Bone marrow (tissue), 2 donors: ENCODE measurements around the gene PGGT1B.

Experiments used
- DNase-seq, 2 donors: peaks; one replicate each; lab custom pipeline; 2025; lab: John Stamatoyannopoulos, UW

The PGGT1B gene

DNA sequence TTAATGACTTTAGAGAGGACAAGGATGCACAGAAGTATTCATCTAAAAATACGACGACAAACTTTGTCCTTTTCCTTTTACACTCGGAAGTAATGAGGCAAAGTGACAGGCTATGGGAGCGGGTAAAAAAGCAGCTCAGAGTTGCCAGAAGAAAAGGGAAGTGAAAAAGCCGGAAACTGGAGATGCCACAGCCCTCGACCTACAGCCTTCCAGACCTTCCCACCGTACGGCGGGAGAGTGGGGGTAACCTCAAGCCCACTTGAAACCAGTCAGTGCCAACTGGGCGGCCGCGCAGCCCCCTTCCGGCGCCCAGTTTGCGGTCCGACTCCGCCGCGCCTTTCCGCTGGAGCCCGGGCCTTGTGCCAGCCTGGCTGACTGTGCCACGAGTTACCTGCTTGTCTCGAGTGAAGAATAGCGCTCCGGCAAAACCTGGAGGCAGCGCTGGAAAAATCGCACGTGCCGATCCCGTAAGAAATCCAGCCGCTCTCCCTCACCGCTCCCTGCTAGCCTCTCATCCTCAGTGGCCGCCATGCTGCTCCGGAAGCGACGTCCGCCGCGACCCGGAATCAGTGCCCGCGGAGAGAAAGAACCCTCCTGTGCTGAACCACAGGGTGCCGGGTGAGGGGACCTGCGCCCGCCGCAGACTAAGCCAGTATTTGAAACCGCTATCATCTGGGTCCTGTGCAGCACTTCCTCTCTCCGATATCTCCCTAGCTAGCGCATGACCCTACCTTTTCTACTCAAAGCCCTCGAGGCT is at the start of gene PGGT1B:
TSS of gene PGGT1B (minus strand) at position 557 of the 757 bp plus-strand sequence. CDS start at position 531, 26 bp downstream.
- DNase-seq = peak; percentile 66 to 68

DNA sequence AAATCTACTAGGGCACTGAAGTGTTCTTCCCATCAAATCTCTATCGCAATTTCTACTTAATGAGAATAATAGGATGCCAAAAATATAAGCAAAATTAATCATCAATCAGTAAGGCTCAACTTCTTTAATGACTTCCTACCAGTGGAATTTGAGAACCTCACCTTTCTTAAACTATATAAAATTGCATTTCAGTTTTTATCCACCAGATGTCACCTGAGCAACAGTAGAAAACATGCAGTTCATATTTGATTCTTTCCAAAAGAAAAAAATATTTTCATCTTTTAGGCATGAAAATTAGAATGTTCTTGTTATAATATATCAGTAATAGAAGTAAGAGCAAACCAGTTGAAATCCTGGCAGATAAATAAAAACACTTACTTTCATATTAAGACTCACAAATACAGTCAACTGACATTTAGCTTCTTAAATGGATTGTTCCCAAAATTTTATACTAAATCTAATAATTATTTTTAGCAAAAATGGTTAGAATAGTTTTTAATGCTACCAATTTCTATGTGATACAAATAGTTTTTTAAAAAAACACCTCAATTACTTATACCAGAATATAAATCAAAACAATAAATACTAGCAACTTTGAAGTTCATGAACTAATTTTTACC is 47.2 kb upstream of the PGGT1B start:
- no peak for DNase-seq

DNA sequence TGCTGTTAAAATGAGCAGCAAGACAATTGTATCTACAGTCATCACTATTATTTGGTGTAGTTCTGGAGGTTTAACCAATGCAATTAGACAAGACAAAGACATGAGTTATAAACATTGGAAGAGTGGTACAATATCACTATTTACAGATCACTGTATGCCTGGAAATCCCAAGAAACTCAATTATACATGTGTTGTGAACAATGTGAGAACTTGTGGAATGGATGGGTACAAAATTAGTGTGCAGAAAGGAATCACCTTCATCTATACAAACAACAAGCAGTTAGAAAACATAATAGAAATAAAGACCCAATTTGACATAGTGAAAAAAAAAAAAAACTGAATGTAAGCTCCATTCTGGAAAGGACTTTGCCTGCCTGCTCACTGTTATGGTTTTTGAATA is 46.1 kb upstream of the PGGT1B start:
- no peak for DNase-seq

DNA sequence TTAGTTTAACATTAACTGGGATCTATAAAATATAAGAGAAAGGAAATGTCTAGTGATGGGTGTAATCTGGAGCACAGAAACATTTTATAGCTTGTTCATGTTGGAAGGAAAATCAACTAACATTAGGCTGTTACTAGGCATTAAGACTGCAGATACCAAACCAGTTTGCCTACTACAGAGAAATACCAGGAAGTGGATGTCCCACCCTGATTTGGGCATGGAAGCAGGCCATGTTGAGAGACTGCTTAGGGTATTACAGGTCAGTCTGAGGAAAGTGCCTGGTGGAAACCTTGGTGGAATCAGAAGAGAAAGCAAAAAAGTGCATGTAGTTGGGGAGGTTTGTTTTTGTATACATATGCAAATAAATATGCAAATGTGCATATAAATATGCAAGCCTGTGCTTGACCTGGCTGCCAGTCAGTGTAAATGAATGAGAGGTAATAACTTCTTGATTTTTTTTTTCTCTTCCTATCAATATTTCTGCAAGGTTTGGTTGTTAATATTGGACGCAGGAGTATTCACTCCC is 43.4 kb upstream of the PGGT1B start:
- DNase-seq = no peak

DNA sequence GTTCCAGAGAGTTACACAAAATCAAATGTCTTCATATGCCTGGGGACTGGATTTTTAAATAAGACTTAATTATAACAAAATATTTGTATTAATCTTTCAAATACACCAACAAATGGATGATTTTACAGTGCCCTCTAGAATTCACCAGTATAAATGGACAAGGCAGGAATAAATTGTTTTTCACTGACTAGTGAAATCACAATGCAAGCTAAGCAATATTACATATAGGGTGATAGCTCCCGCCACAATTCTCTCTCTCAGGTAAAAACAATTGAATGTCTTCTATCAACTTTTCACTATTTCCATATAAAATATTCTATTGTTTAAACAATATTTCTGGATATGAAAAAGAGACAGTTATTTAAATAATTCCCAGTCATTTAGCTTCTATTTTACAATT is 41.8 kb upstream of the PGGT1B start:
- no peak for DNase-seq

DNA sequence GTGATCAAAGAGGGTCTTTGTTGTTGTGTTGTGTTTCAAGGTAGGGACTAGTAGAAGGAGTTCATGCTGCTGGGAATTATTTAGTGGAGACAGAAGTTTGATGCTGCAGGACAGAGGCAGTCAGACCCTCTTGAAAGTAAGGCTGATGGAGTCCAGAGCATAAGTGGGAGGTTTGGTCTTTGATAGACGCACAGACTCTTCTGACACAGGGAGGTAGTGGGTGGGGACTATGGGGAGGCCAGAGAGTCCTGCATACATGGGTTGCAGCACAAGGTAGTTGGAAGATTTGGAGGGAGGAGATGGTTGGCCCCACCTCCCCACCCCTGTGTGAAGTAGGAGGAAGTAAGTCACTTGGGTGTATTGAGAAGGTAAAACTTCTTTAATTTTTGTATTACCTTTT is 36.1 kb upstream of the PGGT1B start:
- DNase-seq = no peak

DNA sequence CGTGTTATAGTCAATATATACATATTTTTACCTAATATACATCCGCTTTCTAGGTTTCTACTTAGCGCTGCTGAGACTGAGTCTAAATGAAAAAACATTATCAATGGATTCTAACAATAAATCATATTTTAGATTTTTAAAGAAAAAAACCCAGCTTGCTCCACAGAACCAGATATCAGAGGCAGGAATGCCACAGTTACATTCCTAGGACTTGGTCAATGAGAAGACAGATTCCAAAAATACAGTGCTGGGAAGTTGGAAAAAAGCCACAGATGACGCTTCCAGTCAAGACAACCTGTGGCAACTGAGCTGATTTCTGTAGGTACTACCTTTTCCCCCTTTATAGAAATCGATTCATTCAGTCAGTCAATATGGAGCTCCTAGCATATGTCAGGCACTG is 34.4 kb upstream of the PGGT1B start:
- DNase-seq = no peak

DNA sequence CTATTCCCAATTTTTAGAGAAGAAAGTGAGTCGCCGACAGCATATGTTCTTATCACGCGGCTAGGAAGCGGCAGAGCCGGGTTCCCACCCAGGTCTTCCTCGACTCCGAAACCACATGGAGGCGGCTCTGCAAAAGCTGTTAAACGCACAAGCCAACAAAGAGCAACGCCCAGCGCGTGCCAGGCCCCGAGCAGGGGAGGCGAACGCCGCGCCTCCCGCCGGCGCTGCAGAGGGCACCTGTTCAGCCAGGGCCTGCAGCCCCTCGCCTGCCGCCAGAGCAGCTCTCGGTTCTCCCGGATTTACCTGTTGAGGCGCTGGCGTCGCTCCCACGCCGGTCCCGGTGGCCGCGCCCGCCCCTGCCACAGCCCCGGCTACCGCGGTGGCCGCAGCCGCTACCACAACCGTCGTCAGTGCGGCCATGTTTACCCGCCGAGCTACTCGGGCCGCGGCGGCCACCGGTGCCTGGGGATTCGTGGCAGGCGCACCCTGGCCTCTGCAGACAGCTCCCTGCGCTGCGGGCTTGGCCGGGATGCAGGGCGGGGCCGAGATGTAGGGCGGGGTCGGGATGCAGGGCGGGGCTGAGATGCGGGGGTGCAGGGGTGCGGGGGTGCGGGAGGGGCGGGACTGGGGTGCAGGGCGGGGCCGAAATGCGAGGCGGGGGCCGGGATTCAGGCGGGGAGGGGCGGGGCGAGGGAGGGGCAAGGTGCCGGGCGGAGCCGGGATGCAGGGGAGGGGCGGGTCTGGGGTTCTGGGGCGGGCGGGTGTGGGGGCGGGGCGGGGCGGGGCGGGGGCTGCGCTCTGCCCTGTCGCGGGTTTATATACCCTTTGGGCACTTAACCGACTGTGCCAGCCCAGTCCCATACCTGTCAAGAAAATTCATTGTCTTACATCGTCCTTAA is 33.7 kb upstream of the PGGT1B start, which contains the start of gene CCDC112:
TSS of gene CCDC112 (minus strand) at position 531 of the 899 bp plus-strand sequence. CDS start at position 420, 111 bp downstream.
- peak in 1 of 2 donors; percentile 40 for DNase-seq

DNA sequence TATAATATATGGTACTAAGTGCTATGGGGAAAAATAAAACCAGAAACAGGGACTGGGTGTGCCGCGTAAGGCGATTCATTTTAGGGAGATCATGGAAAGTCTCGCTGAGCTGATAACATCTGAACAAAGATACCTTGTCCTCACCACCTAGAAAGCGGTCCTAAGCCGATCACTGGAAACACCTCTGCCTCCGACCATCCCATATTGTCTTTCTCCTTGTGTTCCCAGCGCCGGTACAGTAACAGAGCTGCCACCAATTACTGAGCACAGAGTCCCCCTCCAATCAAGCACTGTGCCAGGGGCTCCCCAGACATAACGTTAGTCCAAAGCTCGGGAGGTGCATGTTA is 33.1 kb upstream of the PGGT1B start:
- no peak for DNase-seq

DNA sequence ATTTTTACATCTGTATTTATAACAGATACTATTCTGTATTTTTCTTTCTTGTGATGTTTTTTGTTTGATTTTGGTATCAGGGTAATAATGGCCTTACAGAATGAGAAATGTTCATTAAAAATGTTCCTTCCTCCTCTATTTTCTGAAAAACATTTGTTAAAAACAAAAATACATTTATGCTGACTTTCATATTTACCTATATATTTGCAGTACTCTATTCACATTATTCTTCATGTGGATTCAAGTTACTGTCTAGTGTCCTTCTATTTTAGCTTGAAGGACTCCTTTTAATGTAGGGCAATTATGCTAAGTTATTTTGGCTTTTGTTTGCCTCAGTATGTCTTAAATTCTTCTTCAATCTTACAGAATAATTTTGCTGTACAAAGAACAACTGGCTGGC is 28.7 kb upstream of the PGGT1B start:
- no peak for DNase-seq

DNA sequence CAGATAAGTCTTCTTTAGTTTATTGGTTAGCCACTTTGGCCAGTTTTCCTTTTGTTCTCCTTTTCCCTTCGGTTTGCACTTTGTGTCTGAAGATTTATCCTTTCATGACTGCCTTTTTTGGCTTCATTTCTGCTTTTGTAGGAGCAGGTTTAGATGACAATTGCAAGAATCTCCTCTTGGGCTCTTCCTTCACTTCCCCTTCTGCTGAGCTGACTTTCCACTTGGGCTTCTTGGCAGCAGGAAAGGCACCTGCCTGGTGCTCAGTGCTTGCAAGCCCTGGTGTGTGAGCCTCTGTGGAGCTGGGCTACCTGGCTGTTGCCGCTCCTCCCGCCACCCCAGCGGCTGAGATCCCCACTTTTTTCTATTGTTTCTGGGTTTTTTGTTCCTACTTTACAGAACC is 26.4 kb upstream of the PGGT1B start:
- no peak for DNase-seq

DNA sequence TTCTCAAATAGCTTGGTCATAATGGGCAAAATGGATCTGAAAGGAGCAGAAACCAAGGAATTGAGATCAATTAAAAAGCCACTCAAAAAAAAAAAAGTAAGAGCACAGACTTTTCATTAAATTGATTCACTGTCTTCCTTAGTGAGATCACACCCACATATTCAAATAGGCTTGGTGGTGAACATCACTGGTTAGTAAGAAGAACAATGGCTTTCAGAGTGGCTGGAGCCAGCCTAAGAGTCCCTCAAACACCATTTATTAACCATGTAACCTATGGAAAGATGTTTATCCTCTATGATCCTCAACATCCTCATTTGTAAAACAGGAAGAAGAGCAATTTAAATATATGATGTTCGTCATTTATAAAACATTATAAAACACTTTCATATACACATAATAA is 21.3 kb upstream of the PGGT1B start:
- DNase-seq = no peak

DNA sequence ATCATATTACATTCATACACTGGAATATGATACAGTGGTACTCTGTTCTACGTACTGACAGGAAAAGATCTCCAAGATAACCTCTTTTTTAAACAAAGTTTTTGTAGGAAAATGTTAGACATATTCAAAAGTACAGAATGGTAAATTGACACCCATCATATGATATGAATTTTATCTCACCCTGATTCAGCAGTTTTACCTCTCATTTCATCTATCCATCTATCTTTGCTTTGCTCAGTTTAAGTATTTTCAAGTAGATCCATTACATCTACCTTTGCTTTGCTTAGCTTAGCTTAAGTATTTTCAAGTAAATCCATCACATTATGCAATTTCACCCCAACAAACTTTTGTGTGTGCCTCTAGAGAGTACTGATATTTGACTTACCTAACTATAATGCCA is 19.5 kb upstream of the PGGT1B start:
- no peak for DNase-seq

DNA sequence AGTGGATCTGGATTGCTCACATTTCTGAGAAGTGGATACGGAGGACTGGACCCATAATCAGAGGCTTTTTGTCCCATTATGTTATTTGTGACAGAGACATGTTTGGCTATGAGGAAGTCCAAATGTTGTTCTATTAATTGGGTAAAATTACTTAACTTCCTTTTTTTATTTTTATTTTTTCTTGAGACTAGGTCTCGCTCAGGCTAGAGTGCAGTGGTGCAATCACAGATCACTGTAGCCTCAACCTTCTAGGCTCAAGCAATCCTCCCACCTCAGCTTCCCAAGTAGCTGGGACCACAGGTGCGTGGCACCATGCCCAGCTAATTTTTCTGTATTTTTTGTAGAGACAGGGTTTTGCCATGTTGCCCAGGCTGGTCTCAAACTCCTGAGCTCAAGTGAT is 11.9 kb upstream of the PGGT1B start:
- no peak for DNase-seq

DNA sequence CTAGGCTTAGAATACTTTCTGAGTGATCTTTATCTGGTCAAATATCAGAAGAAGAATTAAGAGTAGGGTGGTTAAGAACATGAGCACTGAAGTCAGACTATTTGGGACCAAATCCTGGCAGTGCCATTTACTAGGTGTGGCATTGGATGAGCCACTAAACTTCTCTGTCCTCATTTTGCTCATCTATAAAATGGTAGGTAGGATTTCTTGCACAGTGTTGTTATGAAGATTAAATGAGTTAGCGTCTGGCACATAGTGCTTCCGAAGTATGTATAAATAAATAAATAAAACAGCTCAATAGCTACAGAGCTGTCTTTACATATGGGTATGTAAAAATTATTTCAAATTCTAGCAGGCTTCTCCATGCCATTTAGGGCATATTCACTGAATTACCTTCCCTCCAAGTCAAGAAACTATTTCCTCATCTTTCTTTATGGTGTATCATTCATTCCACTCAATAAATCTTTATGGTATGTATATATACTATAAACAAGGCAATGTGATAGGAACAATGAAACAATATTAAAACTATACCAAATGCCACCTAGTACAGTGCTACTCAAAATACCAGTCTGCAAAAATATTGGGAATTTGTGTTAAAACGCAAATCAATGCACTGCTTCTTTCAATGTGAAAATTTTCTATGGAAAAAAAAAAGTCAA is 9.8 kb upstream of the PGGT1B start:
- DNase-seq = no peak

DNA sequence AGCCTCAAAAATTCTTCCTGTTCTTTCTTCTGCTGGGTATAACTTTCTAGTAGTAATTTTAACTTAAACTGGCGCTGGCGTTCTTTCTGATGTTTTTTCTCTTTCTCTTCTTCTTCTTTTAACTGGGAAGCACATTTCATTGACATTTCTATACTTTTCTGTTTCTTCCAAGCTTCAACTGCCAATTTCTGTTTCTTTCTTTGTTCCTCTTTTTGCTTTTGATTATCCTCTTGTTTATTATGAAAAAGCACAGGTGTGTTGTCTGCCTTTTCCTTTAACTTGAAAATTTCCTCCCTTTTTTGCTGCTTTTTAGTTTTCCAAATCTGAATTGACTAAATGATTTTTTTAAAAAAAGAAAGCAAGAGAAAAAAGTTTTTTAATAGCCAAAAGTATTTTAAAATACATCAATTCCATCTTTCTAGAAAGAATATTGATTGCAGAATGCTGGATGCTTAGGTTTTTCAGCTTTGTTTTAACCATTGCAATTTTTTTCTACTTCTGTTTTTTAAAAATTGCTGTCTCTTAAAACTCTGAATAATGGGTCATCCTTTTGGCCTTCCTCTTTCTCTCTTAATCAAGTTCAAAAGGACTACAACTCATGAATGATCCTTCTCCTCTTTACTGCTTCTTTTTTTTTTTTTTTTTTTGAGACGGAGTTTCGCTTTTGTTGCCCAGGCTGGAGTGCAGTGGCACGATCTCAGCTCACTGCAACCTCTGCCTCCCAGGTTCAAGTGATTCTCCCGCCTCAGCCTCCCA is 8.8 kb upstream of the PGGT1B start:
- no peak for DNase-seq

DNA sequence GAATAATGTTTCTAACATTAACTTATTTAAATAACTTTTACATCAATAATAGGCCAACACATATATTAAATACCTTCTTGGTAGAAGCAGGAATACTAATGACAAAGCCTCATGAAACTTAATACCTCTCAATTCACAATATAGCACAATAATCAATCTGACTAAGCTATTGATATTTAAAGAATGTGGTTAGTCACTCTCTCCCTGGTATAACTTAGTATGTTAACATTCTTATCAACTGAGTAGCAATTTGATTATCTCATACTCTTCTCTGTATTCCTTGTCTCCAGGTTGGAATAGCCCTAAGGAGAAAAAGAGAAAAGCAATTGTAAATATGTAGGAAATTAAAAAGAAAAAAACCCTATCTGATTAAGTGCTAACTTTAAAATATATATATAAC is 4.9 kb upstream of the PGGT1B start:
- DNase-seq = no peak

DNA sequence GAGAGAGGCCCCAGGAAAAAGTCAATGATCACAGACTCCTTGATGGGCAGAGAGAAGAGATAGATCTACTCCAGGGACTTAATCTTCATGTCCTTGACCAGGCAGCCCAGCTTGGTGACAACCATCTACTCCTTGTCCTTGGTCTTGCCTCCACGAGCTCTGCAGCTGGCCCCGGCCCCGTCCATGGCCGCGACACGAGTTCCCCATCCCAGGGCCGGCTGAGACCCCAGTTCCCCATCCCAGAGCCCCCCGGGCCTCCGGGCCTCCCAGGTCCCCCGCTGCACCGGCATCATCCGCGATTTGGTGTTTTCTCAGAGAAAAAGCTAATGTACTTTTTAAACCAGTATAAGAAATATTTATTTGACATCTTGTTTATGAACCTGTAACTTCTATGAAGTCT is 2.5 kb upstream of the PGGT1B start:
- DNase-seq = no peak

DNA sequence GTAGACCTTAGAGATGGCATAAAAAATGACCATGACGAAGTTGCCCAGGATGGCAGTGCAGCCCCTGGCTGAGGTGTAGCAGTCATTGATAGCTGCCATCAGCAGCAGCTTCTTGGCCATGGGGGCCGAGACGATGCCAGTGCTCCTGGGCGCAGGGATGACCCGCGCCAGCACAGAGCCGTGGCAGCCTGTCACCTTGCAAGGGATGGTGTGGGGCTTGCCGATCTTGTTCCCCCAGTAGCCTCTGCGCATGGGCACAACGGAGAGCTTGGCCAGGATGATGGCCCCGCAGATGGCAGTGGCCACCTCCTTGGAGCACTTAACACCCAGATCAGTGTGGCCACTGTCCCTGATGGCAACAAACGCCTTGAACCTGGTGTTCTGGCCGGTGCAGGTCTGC is 2.1 kb upstream of the PGGT1B start:
- no peak for DNase-seq

DNA sequence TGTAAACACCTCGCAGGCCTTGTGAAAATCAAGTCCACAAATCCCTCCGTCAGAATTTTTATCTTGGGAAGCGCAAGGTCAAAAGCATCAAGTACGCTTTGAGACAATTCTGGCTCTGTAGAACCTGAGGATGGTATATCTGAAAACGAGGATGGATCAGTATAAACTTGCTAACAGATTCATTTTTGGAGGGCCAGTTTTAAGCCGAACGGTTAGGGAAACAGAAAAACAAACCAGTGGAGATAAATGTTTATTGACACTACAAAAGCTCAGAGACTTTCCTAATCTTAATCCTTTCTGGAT is 352 bp upstream of the PGGT1B start:
- DNase-seq = no peak

DNA sequence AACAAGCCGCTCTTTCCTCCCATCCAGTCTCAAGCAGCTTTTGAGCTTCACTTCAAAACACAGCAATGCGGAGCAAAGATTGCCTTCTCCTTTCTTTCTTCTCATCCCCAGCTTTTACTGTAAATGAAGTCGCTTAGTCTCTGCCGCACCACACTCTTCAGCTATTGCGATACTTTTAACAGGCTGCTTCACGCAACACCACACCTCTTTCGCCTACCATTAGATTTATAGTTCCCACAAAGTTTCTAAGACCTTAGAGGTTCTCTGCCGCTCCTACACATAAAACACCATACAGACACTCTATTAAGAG is 711 bp downstream of the PGGT1B start:
- DNase-seq = no peak

DNA sequence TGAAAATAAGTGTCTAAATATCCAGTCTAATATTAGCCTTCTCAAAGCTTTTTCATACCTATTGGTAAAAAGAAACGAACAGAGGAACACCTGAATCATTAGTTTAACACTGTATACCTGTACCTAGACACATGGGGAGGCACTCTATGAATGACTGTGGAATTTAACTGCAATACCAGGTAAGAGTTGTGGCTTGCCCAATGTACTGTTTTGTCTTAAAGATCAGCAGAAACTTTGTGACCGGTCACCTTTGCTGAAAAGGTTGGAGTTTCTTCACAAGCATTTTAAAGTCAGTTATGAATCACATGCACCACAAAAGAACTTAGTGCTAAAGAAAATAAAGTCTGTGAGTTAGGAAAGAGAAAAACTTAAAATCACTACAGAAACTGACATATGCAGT is 2.4 kb downstream of the PGGT1B start:
- DNase-seq = no peak
